ENCODE results near the gene MOGAT1. TPM values are rescaled to one million over a fixed set of nuclear protein-coding genes. Genes with fewer than 3 reads are reported as not detected.

Gene MOGAT1
- total and polyA plus RNA-seq, 2 of the 13 experiments (the other 11 are each of a cell fraction or from before 2014, with no cell fraction given) = 0.98 to 4.3 TPM

- TF ChIP-seq SMC3 (IDR thresholded peaks at IDR 0.05; ENCODE audit: low read length) (peak; percentile 100), FOXK1 (CRISPR knock-in tag; IDR thresholded peaks at IDR 0.05; ENCODE audit: borderline replicate concordance, low read depth) (peak; percentile 64; the same call in 1 of the 2 replicates), AHDC1 (CRISPR knock-in tag; IDR thresholded peaks at IDR 0.05; ENCODE audit: borderline replicate concordance) (peak; percentile 64; the same call in 1 of the 2 replicates), CENPT (CRISPR knock-in tag; IDR thresholded peaks at IDR 0.05; ENCODE audit: low read depth) (no peak), ZNF614 (CRISPR knock-in tag; IDR thresholded peaks at IDR 0.05; ENCODE audit: borderline replicate concordance) (peak; percentile 84), JUNB (CRISPR knock-in tag; IDR thresholded peaks at IDR 0.05; ENCODE audit: borderline replicate concordance) (no peak), ZNF362 (CRISPR knock-in tag; IDR thresholded peaks at IDR 0.05; ENCODE audit: borderline replicate concordance) (0 out of 2 replicates have a peak, but pooled peaks have one; percentile 7), ZNF232 (CRISPR knock-in tag; IDR thresholded peaks at IDR 0.05; ENCODE audit: borderline replicate concordance) (no peak), ZFP62 (CRISPR knock-in tag; IDR thresholded peaks at IDR 0.05) (no peak), PITX1 (CRISPR knock-in tag; IDR thresholded peaks at IDR 0.05) (peak; percentile 49; the same call in 1 of the 2 replicates), DNMT3B (CRISPR knock-in tag; conservative IDR thresholded peaks at IDR 0.05) (peak; percentile 77; the same call in 1 of the 2 replicates), ZNF136 (CRISPR knock-in tag; IDR thresholded peaks at IDR 0.05; ENCODE audit: low read depth) (no peak), BCL6 (CRISPR knock-in tag; IDR thresholded peaks at IDR 0.05) (no peak), ZKSCAN8 (CRISPR knock-in tag; IDR thresholded peaks at IDR 0.05; ENCODE audit: borderline replicate concordance) (peak; percentile 51; the same call in 1 of the 2 replicates), CBX5 (CRISPR knock-in tag; IDR thresholded peaks at IDR 0.05; ENCODE audit: borderline replicate concordance) (peak; percentile 87; the same call in 1 of the 2 replicates), ZNF24 (IDR thresholded peaks at IDR 0.05) (0 out of 2 replicates have a peak, but pooled peaks have one; percentile 45), ZSCAN12 (CRISPR knock-in tag; IDR thresholded peaks at IDR 0.05) (no peak), BHLHE40 (IDR thresholded peaks at IDR 0.05; ENCODE audit: low read length) (0 out of 2 replicates have a peak, but pooled peaks have one; percentile 19), ISL2 (CRISPR knock-in tag; IDR thresholded peaks at IDR 0.05) (peak; percentile 68; the same call in 1 of the 2 replicates), MAFK (conservative IDR thresholded peaks at IDR 0.05 in 1 of 2, IDR thresholded peaks at IDR 0.05 in 1 of 2; ENCODE audit: low read length in 2 of 2) (no peak), ZNF7 (CRISPR knock-in tag; IDR thresholded peaks at IDR 0.05) (0 out of 2 replicates have a peak, but pooled peaks have one; percentile 7), CEBPG (CRISPR knock-in tag; IDR thresholded peaks at IDR 0.05) (peak; percentile 53), ZNF354B (CRISPR knock-in tag; IDR thresholded peaks at IDR 0.05) (0 out of 2 replicates have a peak, but pooled peaks have one; percentile 39), ZNF350 (CRISPR knock-in tag; IDR thresholded peaks at IDR 0.05; ENCODE audit: borderline replicate concordance, low read depth) (peak; percentile 59; the same call in 1 of the 2 replicates)
Measured at GRCh38 chr2:222690564-222691200, 19.2 kb downstream of the MOGAT1 start (continued).

All from HepG2 (cell line).